KMS-11 (cell line): ENCODE measurements around the gene UBE2E2.
A peak's percentile ranks its signal among the peaks of the same experiment; 100 is the strongest.

Experiments used
- H2AFZ ChIP-seq: fragments of 200-600 bp; sonication (generic); 2 replicates; pipeline ENCODE4 v1.6.1; 2016; ENCODE audit warnings: antibody characterized with exemption, mixed run types, low read depth
- H3K27ac ChIP-seq: fragments of 200-600 bp; sonication (generic); 2 replicates; pipeline ENCODE4 v1.6.1; 2016; ENCODE audit warnings: mild to moderate bottlenecking, mixed run types
- H3K27me3 ChIP-seq: fragments of 200-600 bp; sonication (generic); 2 replicates; pipeline ENCODE4 v1.6.1; 2017; ENCODE audit warnings: mild to moderate bottlenecking, low read depth, mixed run types, moderate library complexity; ENCODE audit not compliant: insufficient read depth
- H3K36me3 ChIP-seq: fragments of 200-600 bp; sonication (generic); 2 replicates; pipeline ENCODE4 v1.6.1; 2017; ENCODE audit warnings: mild to moderate bottlenecking, mixed run types; ENCODE audit not compliant: insufficient read depth
- H3K4me1 ChIP-seq: fragments of 200-600 bp; sonication (generic); 2 replicates; pipeline ENCODE4 v1.6.1; 2016; ENCODE audit warnings: mild to moderate bottlenecking, low read depth, mixed run types; ENCODE audit not compliant: poor library complexity, severe bottlenecking
- H3K4me2 ChIP-seq: fragments of 200-600 bp; sonication (generic); 2 replicates; pipeline ENCODE4 v1.7.0; 2016; ENCODE audit warnings: mild to moderate bottlenecking, mixed run types
- H3K4me3 ChIP-seq: fragments of 200-600 bp; sonication (generic); IDR thresholded peaks from 2 replicates; pipeline ENCODE4 v1.6.1; 2017; ENCODE audit warnings: low read depth, low read length, mixed read lengths; ENCODE audit not compliant: insufficient read depth
- H3K79me2 ChIP-seq: fragments of 200-600 bp; sonication (generic); 2 replicates; pipeline ENCODE4 v1.6.1; 2016; ENCODE audit warnings: low read depth, mixed run types; ENCODE audit not compliant: insufficient read depth
- H3K9ac ChIP-seq: fragments of 200-600 bp; sonication (generic); 2 replicates; pipeline ENCODE4 v1.6.1; 2016; ENCODE audit warnings: mild to moderate bottlenecking, mixed run types
- H4K20me1 ChIP-seq: fragments of 200-600 bp; sonication (generic); 2 replicates; pipeline ENCODE4 v1.6.1; 2016; ENCODE audit warnings: mild to moderate bottlenecking, mixed run types; ENCODE audit not compliant: insufficient read depth
- CTCF ChIP-seq: fragments of 200-600 bp; sonication (generic); conservative IDR thresholded peaks from 2 replicates; pipeline ENCODE4 v1.6.1; 2017; ENCODE audit warnings: low read depth, mild to moderate bottlenecking, antibody characterized with exemption, low read length, moderate library complexity, mixed read lengths

Gene UBE2E2

GRCh38 chr3:23202921-23203707, at the start of gene UBE2E2:
Gene UBE2E2 (plus strand): TSS chr3:23203327.
- Histone ChIP-seq H2AFZ (peak within 1 kb of the TSS; percentile 57), H3K36me3 (no peaks in the 10 kb centered on the region), H3K4me1 (peaks cover 39% of the 10 kb centered on the region), H3K79me2 (peaks cover 41% of the 10 kb centered on the region), H4K20me1 (no peaks in the 10 kb centered on the region), H3K4me2 (peak within 1 kb of the TSS; percentile 96), H3K27me3 (no peaks in the 10 kb centered on the region), H3K27ac (peak within 1 kb of the TSS; percentile 45), H3K4me3 (no peak within 1 kb of the TSS), H3K9ac (peak within 1 kb of the TSS; percentile 80)
- no peak for TF ChIP-seq CTCF

GRCh38 chr3:23153436-23153835, 49.7 kb upstream of the UBE2E2 start:
- H3K36me3 ChIP-seq, result no peaks in the 10 kb centered on the region
- H3K4me1 ChIP-seq, result no peaks in the 10 kb centered on the region
- H3K4me2 ChIP-seq, result no peak overlapping the region
- no peak overlapping the region for H2AFZ ChIP-seq
- H3K9ac ChIP-seq, result no peak overlapping the region
- no peaks in the 10 kb centered on the region for H3K79me2 ChIP-seq
- no peaks in the 10 kb centered on the region for H3K27me3 ChIP-seq
- H3K4me3 ChIP-seq, result no peak overlapping the region
- no peak for TF ChIP-seq CTCF
- no peak overlapping the region for H3K27ac ChIP-seq
- H4K20me1 ChIP-seq, result no peaks in the 10 kb centered on the region

GRCh38 chr3:23157331-23157730, 45.8 kb upstream of the UBE2E2 start:
- no peaks in the 10 kb centered on the region for H3K36me3 ChIP-seq

GRCh38 chr3:23159929-23160328, 43.2 kb upstream of the UBE2E2 start:
- Histone ChIP-seq H3K27ac (no peak overlapping the region), H3K79me2 (no peaks in the 10 kb centered on the region), H3K36me3 (no peaks in the 10 kb centered on the region), H2AFZ (no peak overlapping the region), H3K9ac (no peak overlapping the region), H3K4me1 (peaks cover 45% of the 10 kb centered on the region), H3K27me3 (no peaks in the 10 kb centered on the region), H3K4me3 (no peak overlapping the region), H4K20me1 (no peaks in the 10 kb centered on the region), H3K4me2 (no peak overlapping the region; the same call in 1 of the 2 replicates)
- TF ChIP-seq CTCF, result no peak

More at GRCh38 chr3:23157331-23157730, 45.8 kb upstream of the UBE2E2 start:
- no peak for TF ChIP-seq CTCF
- Histone ChIP-seq H3K4me1 (peaks cover 28% of the 10 kb centered on the region), H3K27me3 (no peaks in the 10 kb centered on the region), H3K79me2 (no peaks in the 10 kb centered on the region), H4K20me1 (no peaks in the 10 kb centered on the region), H3K9ac (no peak overlapping the region), H2AFZ (no peak overlapping the region), H3K4me3 (no peak overlapping the region), H3K27ac (no peak overlapping the region), H3K4me2 (no peak overlapping the region)
